ENCODE measurements around the gene CALCR. TPM values are rescaled to one million over a fixed set of nuclear protein-coding genes. Genes with fewer than 3 reads are reported as not detected.
"Not testable (repeated sequence)": the region's sequence is repeated elsewhere in the genome, so short reads cannot be mapped to it uniquely, and the experiment has no call there.

Gene CALCR
- not detected for total RNA-seq

- no peak within 1 kb of the TSS for H3K27ac Mint-ChIP-seq
- no peaks in the 10 kb centered on the region for H3K9me3 Mint-ChIP-seq
- no peak within 1 kb of the TSS for H3K4me3 Mint-ChIP-seq
- POLR2A ChIA-PET: no interaction called here
- H3K27me3 Mint-ChIP-seq: peaks cover 44% of the 10 kb centered on the region
- H3K36me3 Mint-ChIP-seq: no peaks in the 10 kb centered on the region
- no peak for ATAC-seq (ENCODE audit: low read depth)
- H3K4me1 Mint-ChIP-seq: peaks cover 2% of the 10 kb centered on the region
- no peak for DNase-seq
Measured at GRCh38 chr7:93574646-93575554, at the start of gene CALCR. CALCR (minus strand) TSS chr7:93574724; CDS start chr7:93486981, 87,743 bp downstream.

GRCh38 chr7:93623816-93624215 is 49.3 kb upstream of the CALCR start:
- Mint-ChIP-seq H3K27me3 (peaks cover 5% of the 10 kb centered on the region), H3K27ac (no peak overlapping the region), H3K9me3 (no peaks in the 10 kb centered on the region), H3K4me3 (no peak overlapping the region), H3K36me3 (no peaks in the 10 kb centered on the region), H3K4me1 (no peaks in the 10 kb centered on the region)
- no peak for DNase-seq
- no peak for ATAC-seq (ENCODE audit: low read depth)
- POLR2A ChIA-PET: no interaction called here

GRCh38 chr7:93622036-93623033 is 47.8 kb upstream of the CALCR start:
- no peak for DNase-seq
- Mint-ChIP-seq H3K4me1 (no peaks in the 10 kb centered on the region), H3K27me3 (peaks cover 3% of the 10 kb centered on the region), H3K27ac (no peak overlapping the region), H3K36me3 (no peaks in the 10 kb centered on the region), H3K4me3 (no peak overlapping the region), H3K9me3 (no peaks in the 10 kb centered on the region)
- ATAC-seq (ENCODE audit: low read depth): no peak
- POLR2A ChIA-PET: no interaction called here

- no peaks in the 10 kb centered on the region for H3K9me3 Mint-ChIP-seq
- POLR2A ChIA-PET: no interaction called here
- no peak for DNase-seq
- H3K27ac Mint-ChIP-seq: no peak overlapping the region
- no peak overlapping the region for H3K4me3 Mint-ChIP-seq
- H3K36me3 Mint-ChIP-seq: no peaks in the 10 kb centered on the region
- H3K4me1 Mint-ChIP-seq: no peaks in the 10 kb centered on the region
- ATAC-seq (ENCODE audit: low read depth): no peak
- peaks cover 1% of the 10 kb centered on the region for H3K27me3 Mint-ChIP-seq
Measured at GRCh38 chr7:93620864-93621263, 46.3 kb upstream of the CALCR start.

- Mint-ChIP-seq H3K36me3 (no peaks in the 10 kb centered on the region), H3K4me3 (no peak overlapping the region), H3K27me3 (peaks cover 1% of the 10 kb centered on the region), H3K27ac (no peak overlapping the region), H3K9me3 (no peaks in the 10 kb centered on the region), H3K4me1 (no peaks in the 10 kb centered on the region)
- DNase-seq (no peak), ATAC-seq (ENCODE audit: low read depth) (no peak)
- POLR2A ChIA-PET: no interaction called here
Measured at GRCh38 chr7:93620057-93620456, 45.5 kb upstream of the CALCR start.

- Mint-ChIP-seq H3K27me3 (no peaks in the 10 kb centered on the region), H3K27ac (no peak overlapping the region), H3K36me3 (no peaks in the 10 kb centered on the region), H3K4me1 (no peaks in the 10 kb centered on the region), H3K4me3 (no peak overlapping the region), H3K9me3 (no peaks in the 10 kb centered on the region)
- ATAC-seq (ENCODE audit: low read depth) (no peak), DNase-seq (no peak)
- POLR2A ChIA-PET: no interaction called here
Measured at GRCh38 chr7:93601363-93601762, 26.8 kb upstream of the CALCR start.

- no peaks in the 10 kb centered on the region for H3K36me3 Mint-ChIP-seq
Measured at GRCh38 chr7:93594250-93594649, 19.7 kb upstream of the CALCR start.

GRCh38 chr7:93592588-93593266 is 18.2 kb upstream of the CALCR start:
- DNase-seq: no peak
- H3K4me1 Mint-ChIP-seq: no peaks in the 10 kb centered on the region
- POLR2A ChIA-PET: no interaction called here
- no peak overlapping the region for H3K27ac Mint-ChIP-seq
- H3K27me3 Mint-ChIP-seq: peaks cover 2% of the 10 kb centered on the region
- H3K36me3 Mint-ChIP-seq: no peaks in the 10 kb centered on the region
- no peak for ATAC-seq (ENCODE audit: low read depth)
- H3K9me3 Mint-ChIP-seq: no peaks in the 10 kb centered on the region
- no peak overlapping the region for H3K4me3 Mint-ChIP-seq

More at GRCh38 chr7:93594250-93594649, 19.7 kb upstream of the CALCR start:
- POLR2A ChIA-PET: no interaction called here
- ATAC-seq (ENCODE audit: low read depth) (no peak), DNase-seq (no peak)
- Mint-ChIP-seq H3K4me3 (no peak overlapping the region), H3K4me1 (no peaks in the 10 kb centered on the region), H3K27ac (no peak overlapping the region), H3K9me3 (no peaks in the 10 kb centered on the region), H3K27me3 (peaks cover 2% of the 10 kb centered on the region)

- H3K4me3 Mint-ChIP-seq; H3K9me3 Mint-ChIP-seq; ATAC-seq (ENCODE audit: low read depth); DNase-seq; H3K36me3 Mint-ChIP-seq; H3K4me1 Mint-ChIP-seq; POLR2A ChIA-PET; H3K27ac Mint-ChIP-seq; H3K27me3 Mint-ChIP-seq: not testable (repeated sequence)
Measured at GRCh38 chr7:93591224-93592050, 16.9 kb upstream of the CALCR start.

- POLR2A ChIA-PET; ATAC-seq (ENCODE audit: low read depth); H3K4me3 Mint-ChIP-seq; H3K4me1 Mint-ChIP-seq; H3K27me3 Mint-ChIP-seq; DNase-seq; H3K36me3 Mint-ChIP-seq; H3K27ac Mint-ChIP-seq; H3K9me3 Mint-ChIP-seq: not testable (repeated sequence)
Measured at GRCh38 chr7:93586479-93586865, 11.9 kb upstream of the CALCR start.

GRCh38 chr7:93585694-93586478 is 11.4 kb upstream of the CALCR start:
- POLR2A ChIA-PET; H3K9me3 Mint-ChIP-seq; H3K27ac Mint-ChIP-seq; DNase-seq; H3K36me3 Mint-ChIP-seq; H3K27me3 Mint-ChIP-seq; H3K4me3 Mint-ChIP-seq; ATAC-seq (ENCODE audit: low read depth); H3K4me1 Mint-ChIP-seq: not testable (repeated sequence)

GRCh38 chr7:93579431-93579830 is 4.9 kb upstream of the CALCR start:
- ATAC-seq (ENCODE audit: low read depth): no peak
- POLR2A ChIA-PET: no interaction called here

More at GRCh38 chr7:93579431-93579830, 4.9 kb upstream of the CALCR start:
- H3K9me3 Mint-ChIP-seq: peaks cover 3% of the 10 kb centered on the region
- peaks cover 2% of the 10 kb centered on the region for H3K4me1 Mint-ChIP-seq
- no peak for DNase-seq
- H3K4me3 Mint-ChIP-seq: no peak overlapping the region
- no peaks in the 10 kb centered on the region for H3K36me3 Mint-ChIP-seq
- H3K27ac Mint-ChIP-seq: no peak overlapping the region
- peaks cover 24% of the 10 kb centered on the region for H3K27me3 Mint-ChIP-seq
